Measurements from ENCODE around the gene ZNF593.

DNA sequence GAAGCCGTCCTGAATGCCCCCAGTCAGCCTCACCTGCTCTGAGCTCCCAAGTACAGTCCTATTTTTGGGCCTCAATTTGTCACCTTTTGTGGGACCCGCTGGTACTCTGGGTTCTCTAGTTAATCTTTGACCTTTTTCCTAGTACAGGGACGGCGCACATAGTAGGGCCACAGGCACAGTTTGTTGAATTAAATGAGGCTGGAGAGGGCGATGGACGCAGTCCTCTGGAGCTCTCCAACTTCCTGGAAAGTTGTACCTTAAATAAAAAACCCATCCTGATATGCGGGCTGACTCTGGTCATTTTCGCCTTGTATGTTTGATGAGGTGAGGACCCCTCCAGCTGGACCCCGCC is 6.0 kb upstream of the ZNF593 start:
- TF ChIP-seq, protein P1, sequence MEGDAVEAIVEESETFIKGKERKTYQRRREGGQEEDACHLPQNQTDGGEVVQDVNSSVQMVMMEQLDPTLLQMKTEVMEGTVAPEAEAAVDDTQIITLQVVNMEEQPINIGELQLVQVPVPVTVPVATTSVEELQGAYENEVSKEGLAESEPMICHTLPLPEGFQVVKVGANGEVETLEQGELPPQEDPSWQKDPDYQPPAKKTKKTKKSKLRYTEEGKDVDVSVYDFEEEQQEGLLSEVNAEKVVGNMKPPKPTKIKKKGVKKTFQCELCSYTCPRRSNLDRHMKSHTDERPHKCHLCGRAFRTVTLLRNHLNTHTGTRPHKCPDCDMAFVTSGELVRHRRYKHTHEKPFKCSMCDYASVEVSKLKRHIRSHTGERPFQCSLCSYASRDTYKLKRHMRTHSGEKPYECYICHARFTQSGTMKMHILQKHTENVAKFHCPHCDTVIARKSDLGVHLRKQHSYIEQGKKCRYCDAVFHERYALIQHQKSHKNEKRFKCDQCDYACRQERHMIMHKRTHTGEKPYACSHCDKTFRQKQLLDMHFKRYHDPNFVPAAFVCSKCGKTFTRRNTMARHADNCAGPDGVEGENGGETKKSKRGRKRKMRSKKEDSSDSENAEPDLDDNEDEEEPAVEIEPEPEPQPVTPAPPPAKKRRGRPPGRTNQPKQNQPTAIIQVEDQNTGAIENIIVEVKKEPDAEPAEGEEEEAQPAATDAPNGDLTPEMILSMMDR (IDR thresholded peaks at IDR 0.05), result no peak
- no peak for TF ChIP-seq POLR2A (IDR thresholded peaks at IDR 0.05)
- no peak for TF ChIP-seq POLR2AphosphoS5 (IDR thresholded peaks at IDR 0.05; ENCODE audit: insufficient read depth in 1 of 2, low read depth in 1 of 2)

Measured in vagina (tissue), 2 donors.